Measurements from ENCODE around the gene FAM53C.
"Not testable (repeated sequence)": the region's sequence is repeated elsewhere in the genome, so short reads cannot be mapped to it uniquely, and the experiment has no call there.

The FAM53C gene

DNA sequence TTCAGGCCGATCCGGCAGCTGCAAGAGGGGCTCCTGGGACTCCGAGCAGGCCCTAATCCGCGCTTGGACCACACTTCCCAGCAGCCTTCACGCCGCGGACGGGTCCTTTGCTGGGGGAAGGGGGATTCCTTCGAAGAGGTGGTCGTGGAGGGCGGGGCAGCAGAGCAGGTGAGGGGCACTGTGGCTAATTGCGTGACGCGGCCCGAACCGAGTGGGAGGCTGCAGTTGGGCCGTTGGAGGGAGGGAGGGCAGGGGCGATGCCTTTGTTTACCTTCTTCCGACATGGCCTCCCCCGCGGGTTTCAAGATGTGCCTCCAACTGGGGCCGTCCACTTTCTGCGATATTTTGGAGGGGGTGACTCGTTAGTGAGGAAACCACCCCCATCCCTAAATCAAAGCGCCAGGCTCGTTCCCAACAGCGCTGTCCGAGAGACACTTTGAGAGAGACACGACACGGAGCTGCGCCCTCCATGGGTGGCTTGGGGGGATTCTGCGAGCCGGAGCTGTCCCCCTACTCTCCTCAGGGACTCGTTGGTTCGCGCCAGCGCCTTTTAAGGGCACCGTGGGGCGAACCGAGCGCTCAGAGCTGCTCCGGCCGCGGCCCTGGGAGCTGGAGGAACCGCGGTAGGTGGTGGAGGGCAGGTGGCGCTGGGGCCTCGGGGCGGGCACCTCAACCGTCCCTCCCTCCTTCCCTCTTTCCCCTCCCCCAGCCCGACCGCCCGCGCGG, at the start of gene FAM53C:
Gene FAM53C, plus strand, starts transcription at position 582 of the 726 bp plus-strand sequence. CDS start 3,070 bp downstream, outside the sequence.
- peak; percentile 92 for DNase-seq (ENCODE audit: low spot score)

DNA sequence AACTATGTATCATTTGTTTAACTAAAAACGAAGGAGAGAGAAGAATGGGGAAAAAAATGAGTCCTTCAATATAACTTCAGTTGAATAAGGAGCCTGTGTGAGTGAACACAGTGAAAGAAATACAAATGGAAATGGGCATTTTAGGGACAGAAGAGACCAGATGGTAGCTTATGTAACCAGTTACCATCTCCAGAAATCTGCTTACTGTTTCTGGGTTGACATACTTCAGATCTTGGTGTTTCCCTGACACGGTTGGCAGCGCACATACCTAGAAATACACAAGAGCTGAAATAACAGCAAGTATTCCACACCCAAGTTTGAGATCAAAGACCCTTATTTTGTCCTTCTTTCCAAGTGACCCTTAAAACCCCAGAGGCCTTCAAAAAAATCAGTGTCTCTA, 48.8 kb upstream of the FAM53C start:
- no peak for DNase-seq (ENCODE audit: low spot score)

DNA sequence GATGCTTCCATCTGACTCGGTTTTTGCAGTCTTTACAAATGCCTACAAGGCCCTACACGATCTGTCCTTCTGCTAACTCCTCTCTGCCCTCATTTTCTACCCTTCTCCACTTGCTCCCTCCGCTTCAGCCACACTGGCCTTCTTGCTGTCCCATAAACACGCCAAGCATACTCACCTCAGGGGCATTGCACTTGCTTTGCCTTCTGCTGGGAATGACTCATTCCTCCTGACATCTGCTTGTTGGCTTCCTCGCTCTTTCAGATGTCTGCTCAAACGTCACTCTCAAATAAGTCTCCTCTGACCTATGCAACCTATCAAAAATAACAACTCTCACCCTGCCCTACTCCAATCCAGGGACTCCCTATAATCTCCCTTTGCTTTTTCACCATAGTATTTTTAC, 34.7 kb upstream of the FAM53C start:
- DNase-seq (ENCODE audit: low spot score) = no peak

DNA sequence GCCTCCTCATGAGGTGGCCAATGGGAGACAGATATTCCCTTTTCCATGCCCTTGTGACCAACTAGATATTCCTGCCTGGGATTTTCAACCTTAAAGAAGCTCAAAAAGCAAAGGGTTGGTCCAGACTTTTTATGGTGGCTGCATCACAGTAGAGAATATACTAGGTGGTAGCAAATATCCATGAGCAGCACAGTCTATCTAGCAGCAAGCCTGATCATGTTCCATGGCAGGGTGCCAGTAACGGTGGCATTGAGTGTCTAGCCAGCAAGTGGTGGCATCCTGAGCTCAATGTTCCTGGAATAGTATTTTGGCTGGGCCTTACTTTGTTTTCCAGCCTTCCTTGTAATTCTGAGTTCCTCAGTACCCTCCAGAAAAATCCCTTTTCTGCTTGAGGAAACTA, 32.3 kb upstream of the FAM53C start:
- no peak for DNase-seq (ENCODE audit: low spot score)

DNA sequence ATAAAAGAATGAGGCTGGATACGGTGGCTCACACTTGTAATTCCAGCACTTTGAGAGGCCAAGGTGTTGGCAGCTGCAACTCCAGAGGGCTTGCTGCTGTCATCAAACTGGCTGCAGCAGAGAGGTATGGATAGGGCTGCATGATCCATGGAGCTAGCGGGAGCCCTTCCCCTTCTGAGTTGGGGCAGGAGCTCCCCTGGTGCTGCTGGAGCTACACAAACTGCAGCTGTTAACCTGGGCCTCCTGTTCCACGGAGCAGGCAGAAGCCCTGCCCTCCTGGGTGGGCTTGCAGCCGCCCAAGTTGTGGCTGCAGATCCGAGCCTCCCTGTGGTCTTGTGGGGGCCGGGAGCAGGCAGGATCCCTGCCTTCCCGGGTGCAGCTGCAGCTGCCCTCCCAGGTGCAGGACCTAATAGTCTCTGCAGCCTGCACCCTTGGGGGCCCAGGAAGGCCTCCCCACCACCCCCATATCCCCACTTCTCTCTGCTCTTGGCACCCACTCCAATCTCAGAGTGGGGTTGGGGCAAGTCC, 22.3 kb upstream of the FAM53C start:
- no peak for DNase-seq (ENCODE audit: low spot score)

DNA sequence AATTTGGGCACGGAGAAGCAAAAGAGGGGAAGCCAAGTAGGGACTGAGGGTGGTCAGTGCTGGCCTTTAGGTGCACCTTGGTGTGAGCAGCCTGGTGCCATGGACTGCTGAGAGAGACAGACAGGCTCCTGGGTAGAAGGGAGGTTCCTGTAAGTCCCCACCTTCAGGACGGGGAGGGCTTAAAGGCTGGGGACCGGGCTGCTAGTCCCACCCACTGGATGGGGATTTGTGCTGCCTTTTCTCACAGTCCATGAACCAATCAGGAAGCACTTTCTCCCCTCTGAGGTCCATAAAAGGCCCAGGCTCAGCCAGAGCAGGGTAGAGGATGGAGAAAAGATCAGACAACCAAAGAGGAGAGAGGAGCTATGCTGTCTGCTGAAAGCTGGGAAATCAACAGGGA, 21.7 kb upstream of the FAM53C start:
- no peak for DNase-seq (ENCODE audit: low spot score)

DNA sequence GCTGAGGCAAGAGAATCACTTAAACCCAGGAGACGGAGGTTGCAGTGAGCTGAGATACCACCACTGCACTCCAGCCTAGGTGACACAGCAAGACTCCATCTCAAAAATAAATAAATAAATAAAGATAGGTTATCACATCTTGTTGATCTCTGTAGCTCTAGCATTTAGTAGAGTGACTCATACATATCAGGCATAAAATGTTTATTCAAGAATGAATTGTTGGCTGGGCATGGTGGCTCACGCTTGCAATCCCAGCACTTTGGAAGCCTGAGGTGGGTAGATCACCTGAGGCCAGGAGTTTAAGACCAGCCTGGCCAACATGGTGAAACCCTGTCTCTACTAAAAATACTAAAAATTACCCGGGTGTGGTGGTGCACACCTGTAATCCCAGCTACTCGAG, 19.9 kb upstream of the FAM53C start:
- not testable (repeated sequence) for DNase-seq (ENCODE audit: low spot score)

DNA sequence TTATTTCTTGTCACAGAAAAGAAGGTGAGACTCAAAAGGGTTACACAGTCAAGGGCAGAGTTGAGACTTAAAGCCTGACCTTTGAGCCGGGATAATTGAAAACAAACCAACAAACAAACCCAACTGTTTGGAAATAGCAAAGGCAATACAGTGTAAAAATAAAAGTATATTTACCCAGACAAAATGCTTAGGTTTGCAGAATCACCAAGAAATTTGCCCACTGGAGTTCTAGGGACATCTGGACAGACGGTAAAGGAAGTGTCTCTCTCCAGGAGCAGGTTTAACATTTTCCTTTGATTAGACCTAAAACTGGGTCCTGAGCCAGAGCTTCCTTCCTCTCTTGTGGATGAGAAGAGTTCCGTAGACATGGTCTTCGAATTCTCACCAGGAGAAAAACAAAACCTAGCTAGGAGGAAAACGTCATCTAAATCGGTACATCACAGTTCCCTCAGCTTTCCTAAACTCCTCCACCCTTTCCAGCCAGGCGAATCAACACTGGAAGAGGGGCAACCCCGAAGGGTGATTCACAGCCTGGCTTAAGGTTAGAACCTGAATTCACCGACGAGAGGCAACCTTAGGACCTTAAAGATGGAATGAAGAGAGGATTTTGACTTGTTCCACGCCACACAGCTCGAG, 7.1 kb upstream of the FAM53C start:
- no peak for DNase-seq (ENCODE audit: low spot score)

DNA sequence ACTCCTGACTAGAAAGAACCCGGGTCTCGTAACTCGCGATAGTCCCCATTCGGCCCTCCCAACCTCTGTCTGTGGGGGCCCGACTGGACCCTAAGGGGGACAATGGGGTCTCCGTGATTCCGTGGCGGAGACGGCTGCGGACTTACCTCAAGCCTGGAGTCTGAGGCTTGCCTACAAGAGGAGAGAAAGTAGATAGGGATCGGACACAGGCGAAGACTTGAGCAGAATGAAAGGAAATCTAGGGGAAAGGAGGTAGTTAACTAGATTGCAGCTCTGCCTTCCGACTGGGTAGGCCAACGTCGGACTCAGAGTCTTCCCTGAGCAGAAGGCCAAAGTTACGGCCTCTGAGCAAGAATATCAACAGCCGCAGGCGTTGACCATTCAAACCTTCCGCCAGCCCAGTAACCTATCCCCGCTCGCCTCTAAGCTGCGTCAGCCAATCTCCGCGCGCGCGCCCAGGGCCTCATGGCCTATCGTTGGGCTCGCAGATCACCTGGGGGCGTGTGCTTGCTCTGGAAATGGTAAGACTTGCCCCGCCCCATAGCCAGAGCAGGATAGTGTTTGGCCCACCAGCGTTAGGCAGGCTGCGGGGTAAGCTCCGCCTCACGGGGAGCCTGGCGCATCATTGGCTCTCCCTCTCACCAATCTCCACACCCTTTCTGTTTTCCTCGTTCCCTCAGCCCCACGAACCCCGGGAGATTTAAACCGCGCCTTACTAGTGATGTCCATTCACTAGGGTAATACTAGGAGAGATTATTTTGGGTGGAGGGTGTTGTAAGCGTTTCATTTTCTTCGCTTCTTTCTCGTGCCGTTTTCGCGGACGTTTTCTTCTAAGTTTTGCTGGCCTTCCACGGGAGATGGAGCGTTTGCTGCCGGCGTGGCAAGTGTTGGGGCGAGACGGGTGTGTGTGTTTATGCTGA, 6.4 kb upstream of the FAM53C start, which contains the start of gene CDC25C:
Gene CDC25C, minus strand, starts transcription at position 356 of the 920 bp plus-strand sequence. CDS start 624 bp downstream, outside the sequence.
- DNase-seq (ENCODE audit: low spot score) = peak; percentile 98

DNA sequence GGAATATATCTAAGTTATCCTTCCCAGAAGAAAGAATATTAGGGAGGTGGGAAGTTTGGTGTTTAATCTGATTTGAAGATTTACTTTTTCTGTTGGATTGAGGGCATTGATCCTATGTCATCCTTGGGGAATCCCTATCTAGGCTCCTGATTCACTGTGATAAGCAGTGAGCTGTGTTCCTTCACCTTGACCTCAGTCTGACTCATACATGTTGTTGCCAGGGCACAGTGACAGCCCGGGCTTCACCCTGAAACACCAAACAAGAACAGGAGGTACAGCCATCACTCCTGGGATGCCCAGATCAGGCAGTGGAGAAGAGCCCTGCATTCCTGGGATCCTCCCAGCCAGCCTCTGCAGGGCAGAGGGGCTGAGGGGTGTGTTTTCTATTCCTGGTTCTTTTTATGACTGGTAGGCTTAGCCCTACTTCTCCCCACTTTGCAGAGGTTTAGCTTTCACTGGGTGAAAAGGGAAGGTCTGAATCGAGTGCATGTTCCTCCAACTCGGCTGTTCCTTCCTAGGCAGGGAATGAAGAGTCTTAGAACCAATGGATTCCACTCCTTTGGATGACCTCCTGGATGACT, 3.1 kb upstream of the FAM53C start:
- no peak for DNase-seq (ENCODE audit: low spot score)

DNA sequence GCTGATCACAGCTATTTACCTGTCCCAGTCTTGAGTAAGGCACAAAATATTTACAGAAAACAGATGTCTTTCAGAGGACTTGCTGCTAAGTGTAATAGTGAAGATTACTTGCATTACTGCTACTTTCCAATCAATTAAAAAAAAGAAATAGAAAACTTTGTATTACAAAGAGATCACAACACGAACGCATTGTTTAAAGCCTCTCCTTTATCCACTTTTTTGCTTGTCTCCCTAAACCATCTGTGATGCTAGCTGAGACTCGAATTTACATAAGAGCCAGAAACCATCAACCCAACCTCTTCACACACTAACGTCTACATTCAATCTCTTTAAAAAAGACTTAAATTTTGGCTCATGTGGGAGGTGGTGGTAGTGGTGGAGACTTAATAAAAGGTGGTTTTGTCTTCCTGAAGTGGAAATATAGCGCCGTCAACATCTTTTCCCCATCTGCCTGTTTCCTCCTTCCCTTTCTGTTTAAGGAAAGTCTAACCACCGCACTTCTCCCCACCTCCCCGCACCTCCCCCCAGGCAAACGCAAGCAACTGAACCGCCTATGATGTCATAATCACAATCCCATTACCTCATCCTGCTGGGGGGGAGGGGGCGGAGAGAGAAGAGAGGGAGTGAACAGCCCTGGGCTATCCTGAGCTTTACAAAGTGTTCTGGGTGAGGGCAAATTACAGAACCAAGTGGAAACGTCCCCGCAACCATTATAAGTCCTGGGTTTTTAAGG, 948 bp upstream of the FAM53C start:
- peak; percentile 88 for DNase-seq (ENCODE audit: low spot score)

DNA sequence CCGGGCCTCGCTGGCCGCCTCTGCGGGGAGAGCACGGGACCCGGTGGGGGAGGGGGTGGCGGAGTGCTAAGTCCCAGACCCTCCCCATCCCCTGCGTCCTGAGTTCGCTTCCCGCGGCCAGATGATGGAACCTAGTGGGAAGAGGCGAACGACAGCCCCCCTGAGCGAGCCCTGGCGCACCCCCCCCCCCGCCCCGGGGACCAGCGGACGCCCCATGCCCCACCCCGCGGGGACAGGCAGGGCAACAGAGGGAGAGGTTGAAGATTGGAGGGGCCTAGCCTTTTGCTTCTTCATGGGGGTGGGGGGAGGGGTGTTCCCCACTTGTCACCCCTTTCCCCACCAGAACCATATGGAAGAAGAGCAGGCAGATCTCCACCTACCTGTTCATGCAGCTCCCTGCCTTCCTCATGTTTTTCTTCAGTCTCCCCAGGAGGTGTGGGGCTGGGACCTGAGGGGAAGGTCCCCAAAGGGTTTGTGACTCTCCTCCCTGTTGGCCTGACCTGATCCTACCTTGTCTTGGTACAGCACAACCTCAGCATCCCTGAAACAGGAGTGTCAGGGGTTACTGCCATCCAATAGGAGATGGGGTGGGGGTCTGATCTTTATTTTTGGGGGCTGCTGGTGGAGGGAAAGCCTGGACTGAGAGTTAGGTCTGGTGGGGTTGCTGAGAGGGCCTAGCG, 485 bp downstream of the FAM53C start:
- DNase-seq (ENCODE audit: low spot score) = no peak

DNA sequence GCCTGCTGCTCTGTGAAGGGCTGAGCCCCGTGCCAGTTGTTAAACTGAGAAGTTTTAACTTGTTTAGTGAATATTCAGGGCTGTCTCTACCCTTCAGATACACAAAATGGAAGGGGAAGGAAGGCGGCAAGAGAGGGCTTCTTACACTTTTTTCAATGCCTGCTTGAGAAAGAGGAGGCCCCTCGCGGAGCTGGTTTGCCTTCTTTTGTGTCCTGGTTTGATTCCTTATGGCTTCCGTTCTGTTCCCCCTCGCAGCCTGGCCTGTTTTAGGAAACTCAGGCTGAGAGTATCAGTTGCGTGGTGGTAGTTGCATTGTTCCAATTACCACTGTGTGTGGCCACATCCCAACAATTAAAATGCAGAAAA, 1.0 kb downstream of the FAM53C start:
- no peak for DNase-seq (ENCODE audit: low spot score)

DNA sequence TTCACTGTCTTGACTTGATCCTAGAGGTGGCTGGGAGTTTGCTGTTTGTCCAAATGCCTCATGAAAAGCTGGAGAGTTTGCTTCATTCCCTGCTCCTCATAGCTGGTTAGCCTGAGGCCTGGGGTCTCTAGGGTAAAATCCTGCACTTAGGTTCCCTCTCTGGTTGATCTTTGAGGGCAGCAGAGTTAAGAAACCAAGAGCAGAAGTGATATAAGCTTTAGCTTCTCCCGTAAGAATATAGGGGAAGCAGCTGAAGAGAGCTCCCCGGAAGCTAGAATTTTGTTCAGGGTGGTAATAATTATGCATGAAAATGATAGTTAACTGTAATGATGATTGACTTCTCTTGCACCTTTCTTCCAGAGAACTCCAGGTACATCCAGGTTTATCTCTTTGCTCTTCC, 1.4 kb downstream of the FAM53C start:
- no peak for DNase-seq (ENCODE audit: low spot score)

DNA sequence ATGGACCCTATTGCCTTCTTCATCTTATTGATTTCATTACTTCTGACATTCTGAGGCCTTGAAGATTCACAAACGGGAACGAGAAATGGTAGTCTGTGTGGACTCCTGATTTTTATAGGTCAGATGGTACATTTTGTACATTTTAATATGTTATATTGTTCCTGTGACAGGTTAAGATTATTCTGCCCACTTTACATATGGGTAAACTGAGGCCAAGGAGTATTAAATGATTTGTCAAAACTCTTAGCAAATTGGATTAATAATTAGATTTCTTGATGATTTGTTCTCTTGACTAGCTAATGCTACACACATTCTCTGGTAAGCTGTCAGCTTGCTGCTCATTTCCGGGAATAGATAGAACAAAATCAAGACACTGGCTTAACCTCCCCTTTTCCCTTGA, 1.9 kb downstream of the FAM53C start:
- no peak for DNase-seq (ENCODE audit: low spot score)

DNA sequence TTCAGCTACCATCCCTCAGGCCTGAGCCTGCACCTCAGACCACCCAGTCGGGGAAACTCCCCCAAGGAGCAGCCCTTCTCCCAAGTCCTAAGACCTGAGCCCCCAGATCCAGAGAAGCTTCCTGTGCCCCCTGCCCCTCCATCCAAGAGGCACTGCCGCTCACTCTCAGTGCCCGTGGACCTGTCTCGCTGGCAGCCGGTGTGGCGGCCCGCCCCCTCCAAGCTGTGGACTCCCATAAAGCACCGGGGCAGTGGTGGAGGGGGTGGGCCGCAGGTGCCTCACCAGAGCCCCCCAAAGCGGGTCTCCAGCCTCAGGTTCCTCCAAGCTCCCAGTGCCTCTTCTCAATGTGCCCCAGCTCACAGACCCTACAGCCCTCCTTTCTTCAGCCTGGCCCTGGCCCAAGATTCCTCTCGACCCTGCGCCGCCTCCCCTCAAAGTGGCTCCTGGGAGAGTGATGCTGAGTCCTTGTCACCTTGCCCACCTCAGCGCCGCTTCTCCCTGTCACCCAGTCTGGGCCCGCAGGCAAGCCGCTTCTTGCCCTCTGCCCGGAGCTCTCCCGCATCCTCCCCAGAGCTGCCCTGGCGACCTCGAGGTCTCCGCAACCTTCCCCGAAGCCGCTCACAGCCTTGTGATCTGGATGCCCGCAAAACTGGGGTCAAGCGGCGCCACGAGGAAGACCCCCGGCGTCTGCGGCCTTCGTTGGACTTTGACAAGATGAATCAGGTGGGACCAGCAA, 7.0 kb downstream of the FAM53C start:
- DNase-seq (ENCODE audit: low spot score) = no peak

DNA sequence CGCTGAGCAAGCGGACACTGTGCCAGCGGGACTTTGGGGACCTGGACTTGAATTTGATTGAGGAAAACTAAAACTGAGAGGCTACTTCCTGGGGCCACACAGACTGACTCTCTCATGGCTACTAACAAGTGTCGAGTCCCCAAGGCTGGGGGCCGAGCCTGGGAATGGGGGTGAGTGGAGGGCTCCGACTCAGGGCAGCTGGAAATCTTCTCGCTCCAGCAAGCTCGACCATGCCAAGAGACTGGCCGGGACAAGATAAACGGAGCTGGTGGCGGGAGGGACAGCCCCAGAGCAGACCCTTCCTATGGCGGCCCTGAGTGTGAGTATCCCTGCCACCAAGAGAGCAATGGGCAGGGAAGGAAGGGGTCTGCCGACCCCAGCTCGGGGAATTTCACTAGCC, 8.8 kb downstream of the FAM53C start:
- DNase-seq (ENCODE audit: low spot score) = no peak

DNA sequence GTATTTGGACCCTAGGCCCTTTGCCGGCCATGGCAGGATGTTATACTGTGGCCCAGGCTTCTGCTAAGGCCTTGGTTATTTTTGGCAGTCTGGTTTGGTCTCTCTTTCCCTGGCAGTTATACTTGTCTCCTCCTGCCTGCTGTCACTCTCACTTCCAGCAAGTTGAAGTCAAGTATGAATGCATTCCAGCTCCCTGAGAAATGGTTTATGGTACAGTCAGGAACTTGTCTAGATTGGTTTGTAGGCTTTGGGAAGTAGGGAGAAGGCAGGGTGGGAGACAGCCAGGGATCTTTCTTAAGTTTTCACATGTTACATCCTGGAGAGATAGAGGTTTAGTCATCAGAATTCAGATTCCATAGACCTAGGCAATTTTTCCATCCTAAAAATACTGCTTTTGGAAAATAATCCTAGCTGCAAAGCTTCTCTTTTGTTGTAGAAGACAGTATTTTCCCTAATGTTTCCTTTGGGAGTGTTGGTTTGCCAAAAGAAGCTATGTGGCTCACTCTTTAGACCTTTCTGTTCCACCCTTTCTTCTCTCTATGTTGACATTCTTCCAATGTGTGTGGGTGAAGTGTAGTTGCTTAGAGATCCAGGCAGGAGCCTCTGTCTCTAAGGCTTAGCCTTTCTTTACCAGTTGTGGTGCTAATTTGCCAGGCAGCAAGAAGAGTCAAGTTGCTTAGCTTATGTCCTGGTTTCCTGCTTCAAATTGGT, 11.9 kb downstream of the FAM53C start:
- no peak for DNase-seq (ENCODE audit: low spot score)

DNA sequence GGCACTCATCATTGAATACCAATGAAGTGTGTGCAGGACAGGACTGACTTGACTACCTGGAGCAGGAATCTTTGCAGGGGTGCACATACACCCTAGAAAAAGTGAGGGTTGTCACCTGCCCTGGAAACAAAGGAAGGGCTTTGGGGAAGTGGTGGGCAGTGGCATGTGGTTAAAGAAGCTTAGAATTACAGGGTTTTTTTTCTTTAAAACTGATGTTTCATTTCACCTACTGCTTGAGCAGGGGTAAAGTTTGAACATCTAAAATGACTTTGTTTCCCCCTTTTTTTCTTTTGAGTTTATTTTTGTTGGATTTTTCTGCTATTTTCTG, 12.5 kb downstream of the FAM53C start:
- DNase-seq (ENCODE audit: low spot score) = no peak

DNA sequence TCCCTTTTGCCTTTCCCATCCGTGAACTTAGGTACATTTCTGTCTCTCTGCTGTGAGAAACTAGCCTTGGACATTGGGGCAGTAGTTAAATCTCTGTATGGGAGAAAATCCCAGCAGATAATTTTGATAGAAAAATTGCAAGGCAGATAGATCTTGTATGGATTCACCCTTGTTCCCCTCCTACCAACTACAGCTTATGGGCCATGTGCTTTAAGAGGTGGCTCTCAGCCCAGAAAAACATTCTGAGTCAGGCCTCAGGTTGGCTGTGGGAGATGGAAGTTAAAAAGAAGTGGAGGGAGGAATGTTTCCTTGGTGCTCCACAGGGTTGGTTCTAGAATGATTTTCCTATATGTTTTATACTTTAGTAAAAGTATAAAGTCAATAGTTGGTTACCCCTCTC, 13.0 kb downstream of the FAM53C start:
- no peak for DNase-seq (ENCODE audit: low spot score)
